K562 (cell line): ENCODE data around the gene MAP4.

Source experiments
- ARID1B ChIP-seq: fragments of 450-650 bp; IDR thresholded peaks from 2 replicates; pipeline ENCODE4 v1.6.1; 2016; ENCODE audit warnings: antibody characterized with exemption, mild to moderate bottlenecking, inconsistent platforms
- CEBPB ChIP-seq: fragments of 450-650 bp; IDR thresholded peaks from 2 replicates; pipeline ENCODE4 v1.6.1; 2016; ENCODE audit warnings: missing genetic modification characterization, missing compliant biosample characterization
- CREM ChIP-seq: IDR thresholded peaks from 2 replicates; pipeline ENCODE4 v1.6.1; 2014; ENCODE audit warnings: antibody characterized with exemption, low read depth
- ESRRA ChIP-seq: fragments of 450-650 bp; IDR thresholded peaks from 2 replicates; pipeline ENCODE4 v1.6.1; 2014; ENCODE audit warnings: low read depth, mild to moderate bottlenecking, moderate library complexity, borderline replicate concordance
- EZH2 ChIP-seq: IDR thresholded peaks from 2 replicates; pipeline ENCODE4 v1.6.1; 2012; ENCODE audit warnings: low read depth, mild to moderate bottlenecking, inconsistent platforms, low read length, borderline replicate concordance
- JUN ChIP-seq, 2 experiments: sonication (generic) in 1 of 2; formaldehyde crosslinking in 1 of 2; IDR thresholded peaks; 2 replicates each; pipeline versions ENCODE4 v1.6.1 to v1.8.0; 2012 to 2022; ENCODE audit warnings: borderline replicate concordance in 2 of 2, mild to moderate bottlenecking in 2 of 2, improper control_type of control experiment in 1 of 2, low read depth in 1 of 2, low read length in 1 of 2, missing genetic modification reagents in 1 of 2
- KLF16 ChIP-seq: IDR thresholded peaks from 2 replicates; pipeline ENCODE4 v1.6.1; 2016; ENCODE audit warnings: antibody characterized with exemption
- MAFK ChIP-seq: IDR thresholded peaks from 2 replicates; pipeline ENCODE4 v1.6.1; 2011; ENCODE audit warnings: low read length, improper control_type of control experiment
- SMAD1 ChIP-seq: fragments of 150-350 bp; IDR thresholded peaks from 2 replicates; pipeline ENCODE4 v1.6.1; 2014; ENCODE audit warnings: low read length, low read depth; ENCODE audit not compliant: partially characterized antibody
- SMAD3 ChIP-seq: fragments of 450-650 bp; formaldehyde crosslinking; conservative IDR thresholded peaks from 2 replicates; pipeline ENCODE4 v1.4.0; 2020; ENCODE audit warnings: mild to moderate bottlenecking
- ZFX ChIP-seq: sonication (generic); formaldehyde crosslinking; IDR thresholded peaks from 2 replicates; pipeline ENCODE4 v1.8.0; 2022; ENCODE audit warnings: mild to moderate bottlenecking, missing genetic modification reagents, moderate library complexity
- ZNF274 ChIP-seq: IDR thresholded peaks from 2 replicates; pipeline ENCODE4 v1.6.1; 2011; ENCODE audit warnings: low read depth, mild to moderate bottlenecking, low read length, moderate library complexity, borderline replicate concordance

DNA sequence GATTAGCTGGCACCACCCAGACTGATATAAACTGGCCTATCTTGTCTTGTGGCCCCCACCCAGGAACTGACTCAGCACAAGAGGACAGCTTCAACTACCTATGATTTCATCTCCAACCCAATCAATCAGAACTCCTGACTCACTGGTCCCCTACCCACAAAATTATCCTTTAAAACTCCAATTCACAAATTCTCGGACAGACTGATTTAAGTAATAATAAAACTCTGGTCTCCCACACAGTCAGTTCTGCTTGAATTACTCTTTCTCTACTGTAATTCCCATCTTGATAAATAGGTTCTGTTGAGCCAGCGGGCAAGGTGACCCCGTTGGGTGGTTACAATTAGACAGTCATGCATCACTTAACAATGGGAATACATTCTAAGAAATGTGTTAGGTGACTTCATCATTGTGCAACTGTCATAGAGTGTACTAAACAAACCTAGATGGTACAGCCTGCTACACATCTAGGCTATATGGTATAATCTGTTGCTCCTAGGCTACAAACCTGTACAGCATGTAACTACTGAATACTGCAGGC is 48.1 kb upstream of the MAP4 start:
- TF ChIP-seq SMAD1: no peak
- no peak for TF ChIP-seq ESRRA
- TF ChIP-seq MAFK: peak; percentile 18; the same call in 1 of the 2 replicates
- TF ChIP-seq SMAD3 (CRISPR knock-in tag): no peak
- no peak for TF ChIP-seq ZNF274
- TF ChIP-seq JUN (IDR thresholded peaks at IDR 0.05; ENCODE audit: borderline replicate concordance, low read depth, low read length): no peak
- no peak for TF ChIP-seq JUN (CRISPR knock-in tag; IDR thresholded peaks at IDR 0.05; ENCODE audit: borderline replicate concordance)
- no peak for TF ChIP-seq KLF16
- TF ChIP-seq CREM: no peak
- TF ChIP-seq ARID1B: 0 out of 2 replicates have a peak, but pooled peaks have one; percentile 20
- TF ChIP-seq ZFX: no peak
- no peak for TF ChIP-seq CEBPB (tag)
- TF ChIP-seq EZH2: no peak
